GM10248 (cell line): ENCODE measurements around the gene LILRB3.

Source experiments
- CTCF ChIA-PET: fragments of 300-600 bp; sonication (Branson Sonifier 250); formaldehyde crosslinking; extraction: SDS; loops from one replicate; lab custom pipeline; 2021; ENCODE audit warnings: antibody characterized with exemption; lab: Yijun Ruan, JAX
- POLR2A ChIA-PET: fragments of 350-650 bp; sonication (Branson Sonifier 250); formaldehyde crosslinking; extraction: SDS; loops from one replicate; lab custom pipeline; 2020; ENCODE audit warnings: antibody characterized with exemption; lab: Yijun Ruan, JAX
- DNase-seq: peaks from one replicate; pipeline ENCODE4 v3.0.0; 2012; ENCODE audit errors: extremely low spot score
- TF ChIP-seq, protein P1 (sequence below): IDR thresholded peaks from 2 replicates; pipeline ENCODE4 v1.5.1; 2012; ENCODE audit warnings: mild to moderate bottlenecking, low read depth; ENCODE audit errors: extremely low read depth, missing control alignments, control extremely low read depth

Gene LILRB3

GRCh38 chr19:54206030-54206830 lies 16.6 kb downstream of the LILRB3 start:
- POLR2A ChIA-PET: interaction anchor here (2.1 to 5.7 kb wide), 3 partner anchors 11 to 17 kb away, joined by 4 to 30 read pairs (median 14); partner anchors contain the start of genes MBOAT7 and TSEN34
- no peak for DNase-seq
- CTCF ChIA-PET: interaction anchor here (1.6 to 4.0 kb wide), 3 partner anchors 17 to 60 kb away, joined by 5 to 22 read pairs (median 8); partner anchors contain the start of genes LENG1, MBOAT7 and TSEN34
- TF ChIP-seq, protein P1, sequence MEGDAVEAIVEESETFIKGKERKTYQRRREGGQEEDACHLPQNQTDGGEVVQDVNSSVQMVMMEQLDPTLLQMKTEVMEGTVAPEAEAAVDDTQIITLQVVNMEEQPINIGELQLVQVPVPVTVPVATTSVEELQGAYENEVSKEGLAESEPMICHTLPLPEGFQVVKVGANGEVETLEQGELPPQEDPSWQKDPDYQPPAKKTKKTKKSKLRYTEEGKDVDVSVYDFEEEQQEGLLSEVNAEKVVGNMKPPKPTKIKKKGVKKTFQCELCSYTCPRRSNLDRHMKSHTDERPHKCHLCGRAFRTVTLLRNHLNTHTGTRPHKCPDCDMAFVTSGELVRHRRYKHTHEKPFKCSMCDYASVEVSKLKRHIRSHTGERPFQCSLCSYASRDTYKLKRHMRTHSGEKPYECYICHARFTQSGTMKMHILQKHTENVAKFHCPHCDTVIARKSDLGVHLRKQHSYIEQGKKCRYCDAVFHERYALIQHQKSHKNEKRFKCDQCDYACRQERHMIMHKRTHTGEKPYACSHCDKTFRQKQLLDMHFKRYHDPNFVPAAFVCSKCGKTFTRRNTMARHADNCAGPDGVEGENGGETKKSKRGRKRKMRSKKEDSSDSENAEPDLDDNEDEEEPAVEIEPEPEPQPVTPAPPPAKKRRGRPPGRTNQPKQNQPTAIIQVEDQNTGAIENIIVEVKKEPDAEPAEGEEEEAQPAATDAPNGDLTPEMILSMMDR: no peak

DNA sequence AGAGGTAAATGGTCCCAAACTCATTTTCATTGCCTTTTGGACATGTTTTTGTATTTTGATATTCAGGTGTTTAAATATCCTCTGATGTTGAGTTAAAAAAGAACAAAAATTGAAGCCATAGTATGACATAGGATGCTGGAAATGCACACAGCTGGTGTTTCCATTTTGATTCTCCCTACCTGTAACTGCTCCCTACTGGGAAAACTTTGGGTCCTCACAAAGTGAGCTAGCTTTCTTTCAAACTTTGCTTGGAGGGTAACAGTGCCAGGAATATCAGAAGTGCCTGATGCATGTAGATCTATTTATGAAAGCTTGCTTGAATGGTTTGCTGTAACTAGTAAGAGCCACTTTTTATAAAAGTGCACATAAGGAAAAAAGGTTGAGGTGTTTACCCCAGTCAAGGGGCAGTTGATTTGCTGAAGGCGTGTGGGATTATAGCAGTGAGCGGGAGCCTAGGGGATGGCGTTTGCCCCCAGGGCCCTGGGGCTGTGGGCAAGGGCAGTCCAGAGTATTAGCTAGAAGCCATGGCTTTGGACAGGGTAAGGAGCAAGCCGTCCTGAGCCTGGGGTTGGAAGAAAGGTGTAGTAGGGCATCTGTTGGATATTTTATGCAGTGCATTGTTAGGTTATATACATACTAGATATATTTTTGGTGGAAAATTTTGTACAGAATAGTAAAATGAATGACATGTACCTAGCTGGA lies 17.9 kb downstream of the LILRB3 start:
- ChIA-PET CTCF (interaction anchor here (3.1 to 4.0 kb wide), 2 partner anchors 15 to 61 kb away, joined by 8 to 22 read pairs; partner anchors contain the start of genes MBOAT7 and TSEN34), POLR2A (interaction anchor here (1.1 to 5.7 kb wide), 4 partner anchors 13 to 45 kb away, joined by 3 to 30 read pairs (median 9); partner anchors contain the start of genes LENG1, MBOAT7 and TSEN34)
- DNase-seq: no peak
- TF ChIP-seq, protein P1: no peak

GRCh38 chr19:54203151-54203611 lies 19.6 kb downstream of the LILRB3 start:
- TF ChIP-seq, protein P1: no peak
- ChIA-PET POLR2A (interaction anchor here (0.6 to 3.8 kb wide), 5 partner anchors 12 to 1428 kb away, joined by 3 to 102 read pairs (median 3); partner anchors contain the start of genes MBOAT7 and TSEN34), CTCF (interaction anchor here (1.0 to 4.0 kb wide), 3 partner anchors 12 to 29 kb away, joined by 3 to 22 read pairs (median 7); partner anchors contain the start of genes MBOAT7 and TSEN34)
- DNase-seq: no peak

GRCh38 chr19:54201980-54202379 lies 20.8 kb downstream of the LILRB3 start:
- CTCF ChIA-PET: interaction anchor here (1.0 to 3.0 kb wide), 2 partner anchors 13 to 30 kb away, joined by 3 to 7 read pairs; no protein-coding TSS in a partner anchor
- DNase-seq: no peak
- POLR2A ChIA-PET: interaction anchor here (2.9 to 3.8 kb wide), 2 partner anchors 11 to 65 kb away, joined by 18 to 102 read pairs; partner anchors contain the start of genes CNOT3, MBOAT7 and TSEN34
- TF ChIP-seq, protein P1: no peak

DNA sequence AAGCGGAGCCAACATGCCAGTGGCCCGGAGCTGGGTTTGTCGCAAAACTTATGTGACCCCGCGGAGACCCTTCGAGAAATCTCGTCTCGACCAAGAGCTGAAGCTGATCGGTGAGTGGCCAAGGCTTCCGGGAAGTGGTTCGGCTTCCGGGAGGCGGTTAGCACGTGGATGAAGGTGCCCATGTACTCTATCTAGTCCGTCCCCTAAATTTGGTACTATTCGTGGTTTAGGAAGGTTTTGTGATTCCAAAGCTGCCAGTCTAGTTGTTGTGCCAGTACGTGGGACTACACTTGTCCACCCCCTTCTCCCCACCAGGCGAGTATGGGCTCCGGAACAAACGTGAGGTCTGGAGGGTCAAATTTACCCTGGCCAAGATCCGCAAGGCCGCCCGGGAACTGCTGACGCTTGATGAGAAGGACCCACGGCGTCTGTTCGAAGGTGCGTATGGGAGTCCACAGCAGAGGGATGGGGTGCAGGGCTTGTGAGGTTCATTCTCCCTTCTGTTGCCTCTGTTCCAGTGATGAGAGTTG lies 21.6 kb downstream of the LILRB3 start:
- CTCF ChIA-PET: interaction anchor here (3.0 kb wide), 1 partner anchor 31 kb away, joined by 7 read pairs; no protein-coding TSS in a partner anchor
- no peak for DNase-seq
- POLR2A ChIA-PET: interaction anchor here (0.9 to 3.8 kb wide), 4 partner anchors 10 to 64 kb away, joined by 3 to 102 read pairs (median 14); partner anchors contain the start of genes CNOT3, MBOAT7 and TSEN34
- TF ChIP-seq, protein P1: no peak
